ENCODE measurements around the gene ATG14.
"Not testable (repeated sequence)": the region's sequence is repeated elsewhere in the genome, so short reads cannot be mapped to it uniquely, and the experiment has no call there.

The ATG14 gene

GRCh38 chr14:55386037-55386808 is 25.4 kb downstream of the ATG14 start:
- no peak for DNase-seq

- no peak for DNase-seq
These were observed 27.1 kb downstream of the ATG14 start for GRCh38 chr14:55384536-55384935.

GRCh38 chr14:55383541-55384140 is 28.0 kb downstream of the ATG14 start:
- DNase-seq, result no peak

- not testable (repeated sequence) for DNase-seq
These were observed 28.6 kb downstream of the ATG14 start for GRCh38 chr14:55383056-55383466.

GRCh38 chr14:55382483-55382882 is 29.1 kb downstream of the ATG14 start:
- no peak for DNase-seq

GRCh38 chr14:55381561-55381960 is 30.1 kb downstream of the ATG14 start:
- no peak for DNase-seq

- no peak for DNase-seq
These were observed 30.6 kb downstream of the ATG14 start for GRCh38 chr14:55381040-55381439.

- DNase-seq, result no peak
These were observed 34.4 kb downstream of the ATG14 start for GRCh38 chr14:55377236-55377635.

GRCh38 chr14:55374771-55375170 is 36.9 kb downstream of the ATG14 start:
- no peak for DNase-seq

GRCh38 chr14:55373784-55374705 is 37.6 kb downstream of the ATG14 start:
- no peak for DNase-seq

GRCh38 chr14:55372825-55373224 is 38.8 kb downstream of the ATG14 start:
- no peak for DNase-seq

- no peak for DNase-seq
These were observed 39.2 kb downstream of the ATG14 start for GRCh38 chr14:55372423-55372822.

GRCh38 chr14:55370883-55371455 is 40.7 kb downstream of the ATG14 start:
- DNase-seq, result no peak

GRCh38 chr14:55366271-55366670 is 45.4 kb downstream of the ATG14 start:
- DNase-seq, result no peak

- no peak for DNase-seq
These were observed 50.4 kb downstream of the ATG14 start for GRCh38 chr14:55361190-55361589.

- no peak for DNase-seq
These were observed 52.3 kb downstream of the ATG14 start for GRCh38 chr14:55359307-55359706.

- DNase-seq, result no peak
These were observed 54.7 kb downstream of the ATG14 start for GRCh38 chr14:55356913-55357312.

GRCh38 chr14:55355922-55356321 is 55.7 kb downstream of the ATG14 start:
- DNase-seq, result no peak

GRCh38 chr14:55354500-55354899 is 57.1 kb downstream of the ATG14 start:
- peak; percentile 37 for DNase-seq

- no peak for DNase-seq
These were observed 57.8 kb downstream of the ATG14 start for GRCh38 chr14:55353686-55354467.

- DNase-seq, result no peak
These were observed 59.4 kb downstream of the ATG14 start for GRCh38 chr14:55352201-55352600.

GRCh38 chr14:55351111-55351510 is 60.5 kb downstream of the ATG14 start:
- no peak for DNase-seq

Measured in suppressor macrophage treated with lipopolysaccharide for 4 hours (primary cell).